OCI-LY3 (cell line): ENCODE data around the gene MYBPC3.

Source experiments
- H2AFZ ChIP-seq: fragments of 200-600, 300-600 bp; shearing (Covaris generic); 2 replicates; pipeline ENCODE4 v1.6.0; 2014; ENCODE audit warnings: antibody characterized with exemption, low read depth, low read length
- H3K27ac ChIP-seq: fragments of 200-600, 300-600 bp; sonication (generic); 2 replicates; pipeline ENCODE4 v1.5.1; 2014; ENCODE audit warnings: mild to moderate bottlenecking, low read length, moderate library complexity, mixed read lengths
- H3K27me3 ChIP-seq: fragments of 200-600, 300-600 bp; sonication (generic); 2 replicates; pipeline ENCODE4 v1.6.1; 2014; ENCODE audit warnings: low read depth, low read length, mixed read lengths
- H3K36me3 ChIP-seq: fragments of 200-600, 300-600 bp; sonication (generic); replicated peaks from 2 replicates; pipeline ENCODE3; 2014; ENCODE audit warnings: low read depth, low read length, mixed read lengths
- H3K4me1 ChIP-seq: fragments of 300-600, 200-600 bp; sonication (generic); 2 replicates; pipeline ENCODE4 v1.6.1; 2014; ENCODE audit warnings: low read length, mixed read lengths
- H3K4me2 ChIP-seq: fragments of 200-600, 300-600 bp; sonication (generic); 2 replicates; pipeline ENCODE4 v1.6.1; 2014; ENCODE audit warnings: low read length, mixed read lengths
- H3K4me3 ChIP-seq: fragments of 300-600, 200-600 bp; sonication (generic); 2 replicates; pipeline ENCODE4 v1.5.1; 2014; ENCODE audit warnings: antibody characterized with exemption, mild to moderate bottlenecking, low read length, moderate library complexity
- H3K79me2 ChIP-seq: fragments of 300-600, 200-600 bp; shearing (Covaris generic); 2 replicates; pipeline ENCODE4 v1.6.1; 2014; ENCODE audit warnings: mild to moderate bottlenecking, low read length, mixed read lengths
- H3K9ac ChIP-seq: fragments of 300-600, 200-600 bp; shearing (Covaris generic); 2 replicates; pipeline ENCODE4 v1.6.0; 2014; ENCODE audit warnings: mild to moderate bottlenecking, low read length, moderate library complexity
- H3K9me3 ChIP-seq: fragments of 200-600, 300-600 bp; shearing (Covaris generic); 2 replicates; pipeline ENCODE4 v1.6.1; 2014; ENCODE audit warnings: low read length, mixed read lengths; ENCODE audit not compliant: insufficient read depth
- H4K20me1 ChIP-seq: fragments of 200-600, 300-600 bp; sonication (generic); 2 replicates; pipeline ENCODE4 v1.6.1; 2016; ENCODE audit warnings: low read length, mixed read lengths; ENCODE audit not compliant: insufficient read depth
- CTCF ChIP-seq: fragments of 200-600, 300-600 bp; sonication (generic); IDR thresholded peaks from 2 replicates; pipeline ENCODE4 v1.5.1; 2014; ENCODE audit warnings: antibody characterized with exemption, low read length, low read depth
- EZH2phosphoT487 ChIP-seq: fragments of 200-600 bp; shearing (Covaris generic); IDR thresholded peaks from 2 replicates; pipeline ENCODE4 v1.6.1; 2018; ENCODE audit warnings: antibody characterized with exemption, mixed run types, low read depth

Gene MYBPC3

GRCh38 chr11:47289856-47290255 is 62.6 kb downstream of the MYBPC3 start:
- Histone ChIP-seq H3K4me2 (no peak overlapping the region), H3K27ac (no peak overlapping the region), H4K20me1 (no peaks in the 10 kb centered on the region), H3K79me2 (no peaks in the 10 kb centered on the region), H3K9me3 (no peaks in the 10 kb centered on the region), H3K36me3 (peaks cover 67% of the 10 kb centered on the region), H3K4me1 (no peaks in the 10 kb centered on the region), H2AFZ (no peak overlapping the region), H3K27me3 (no peaks in the 10 kb centered on the region), H3K4me3 (no peak overlapping the region), H3K9ac (no peak overlapping the region)
- TF ChIP-seq EZH2phosphoT487 (no peak), CTCF (no peak)

GRCh38 chr11:47288066-47288465 is 64.4 kb downstream of the MYBPC3 start:
- H3K4me1 ChIP-seq, result no peaks in the 10 kb centered on the region
- no peaks in the 10 kb centered on the region for H4K20me1 ChIP-seq
- H3K27me3 ChIP-seq, result no peaks in the 10 kb centered on the region
- H3K4me3 ChIP-seq, result no peak overlapping the region
- no peaks in the 10 kb centered on the region for H3K9me3 ChIP-seq
- no peak overlapping the region for H2AFZ ChIP-seq
- H3K36me3 ChIP-seq, result peaks cover 74% of the 10 kb centered on the region
- TF ChIP-seq CTCF, result no peak
- TF ChIP-seq EZH2phosphoT487, result no peak
- no peaks in the 10 kb centered on the region for H3K79me2 ChIP-seq
- H3K27ac ChIP-seq, result no peak overlapping the region
- H3K4me2 ChIP-seq, result no peak overlapping the region
- H3K9ac ChIP-seq, result no peak overlapping the region

- no peak for TF ChIP-seq CTCF
- TF ChIP-seq EZH2phosphoT487, result no peak
- no peaks in the 10 kb centered on the region for H4K20me1 ChIP-seq
- no peak overlapping the region for H3K4me2 ChIP-seq
- no peak overlapping the region for H3K27ac ChIP-seq
- no peak overlapping the region for H3K4me3 ChIP-seq
- H2AFZ ChIP-seq, result no peak overlapping the region
- peaks cover 71% of the 10 kb centered on the region for H3K36me3 ChIP-seq
- no peaks in the 10 kb centered on the region for H3K4me1 ChIP-seq
- H3K9me3 ChIP-seq, result no peaks in the 10 kb centered on the region
- no peak overlapping the region for H3K9ac ChIP-seq
- H3K79me2 ChIP-seq, result no peaks in the 10 kb centered on the region
- H3K27me3 ChIP-seq, result no peaks in the 10 kb centered on the region
These were observed 66.3 kb downstream of the MYBPC3 start for GRCh38 chr11:47285969-47286770.

- Histone ChIP-seq H3K9ac (no peak overlapping the region), H3K79me2 (no peaks in the 10 kb centered on the region), H4K20me1 (no peaks in the 10 kb centered on the region), H3K9me3 (no peaks in the 10 kb centered on the region), H3K4me1 (no peaks in the 10 kb centered on the region), H3K36me3 (peaks cover 57% of the 10 kb centered on the region), H3K4me2 (no peak overlapping the region), H3K27ac (no peak overlapping the region), H3K27me3 (no peaks in the 10 kb centered on the region), H2AFZ (no peak overlapping the region), H3K4me3 (no peak overlapping the region)
- TF ChIP-seq CTCF (no peak), EZH2phosphoT487 (no peak)
These were observed 68.4 kb downstream of the MYBPC3 start for GRCh38 chr11:47284151-47284550.
